H9 (cell line): ENCODE results near the gene SDK1. TPM values are rescaled to one million over a fixed set of nuclear protein-coding genes. Genes with fewer than 3 reads are reported as not detected.

ENCODE experiments used
- DNase-seq: peaks from one replicate; pipeline ENCODE4 v3.0.0-alpha.2; 2017
- H2AFZ ChIP-seq: one replicate; pipeline ENCODE4 v1.6.1; 2013; ENCODE audit warnings: mild to moderate bottlenecking, low read length, control low read depth, moderate library complexity
- H2AK5ac ChIP-seq: 2 replicates; pipeline ENCODE4 v1.6.1; 2013; ENCODE audit warnings: low read length, control low read depth, mixed read lengths; ENCODE audit not compliant: insufficient read length
- H2BK120ac ChIP-seq: one replicate; pipeline ENCODE4 v1.6.1; 2013; ENCODE audit warnings: low read depth, mild to moderate bottlenecking, low read length, control low read depth, inconsistent platforms; ENCODE audit not compliant: poor library complexity, severe bottlenecking
- H2BK12ac ChIP-seq: 2 replicates; pipeline ENCODE4 v1.6.1; 2013; ENCODE audit warnings: low read length, control low read depth, mixed read lengths, low read depth; ENCODE audit not compliant: insufficient read length
- H2BK15ac ChIP-seq: 2 replicates; pipeline ENCODE4 v1.6.1; 2013; ENCODE audit warnings: low read depth, low read length, control low read depth
- H2BK20ac ChIP-seq: one replicate; pipeline ENCODE4 v1.6.1; 2013; ENCODE audit warnings: low read depth, mild to moderate bottlenecking, low read length, control low read depth, inconsistent platforms; ENCODE audit not compliant: poor library complexity, severe bottlenecking
- H2BK5ac ChIP-seq: 2 replicates; pipeline ENCODE4 v1.6.1; 2013; ENCODE audit warnings: low read length, control low read depth, mixed read lengths; ENCODE audit not compliant: insufficient read length
- H3K14ac ChIP-seq: 2 replicates; pipeline ENCODE4 v1.6.1; 2013; ENCODE audit warnings: low read length, control low read depth; ENCODE audit not compliant: insufficient read depth
- H3K18ac ChIP-seq: 2 replicates; pipeline ENCODE4 v1.6.1; 2013; ENCODE audit warnings: low read depth, mild to moderate bottlenecking, mixed read lengths, low read length, control low read depth; ENCODE audit not compliant: insufficient read length
- H3K23ac ChIP-seq: 2 replicates; pipeline ENCODE4 v1.6.1; 2013; ENCODE audit warnings: low read length, control low read depth, mixed read lengths, low read depth; ENCODE audit not compliant: insufficient read length
- H3K23me2 ChIP-seq: 2 replicates; pipeline ENCODE4 v1.6.1; 2013; ENCODE audit warnings: low read depth, mild to moderate bottlenecking, mixed read lengths, low read length, control low read depth; ENCODE audit not compliant: insufficient read length, poor library complexity, severe bottlenecking
- H3K27ac ChIP-seq: 2 replicates; pipeline ENCODE4 v1.5.1; 2013; ENCODE audit warnings: low read length, control low read depth, mixed read lengths, low read depth; ENCODE audit not compliant: insufficient read length
- H3K27me3 ChIP-seq: 2 replicates; pipeline ENCODE4 v1.6.1; 2013; ENCODE audit warnings: low read length, control low read depth, inconsistent platforms; ENCODE audit not compliant: insufficient read depth
- H3K4ac ChIP-seq: 2 replicates; pipeline ENCODE4 v1.6.1; 2013; ENCODE audit warnings: low read depth, mild to moderate bottlenecking, control low read depth, inconsistent platforms, low read length, moderate library complexity
- H3K4me1 ChIP-seq: 2 replicates; pipeline ENCODE4 v1.6.1; 2013; ENCODE audit warnings: low read length, control low read depth, inconsistent platforms; ENCODE audit not compliant: insufficient read depth
- H3K4me2 ChIP-seq: 2 replicates; pipeline ENCODE4 v1.6.1; 2013; ENCODE audit warnings: low read length, control low read depth, mixed read lengths; ENCODE audit not compliant: insufficient read length, insufficient read depth
- H3K56ac ChIP-seq: 2 replicates; pipeline ENCODE4 v1.6.1; 2013; ENCODE audit warnings: low read depth, mild to moderate bottlenecking, mixed read lengths, low read length, control low read depth; ENCODE audit not compliant: insufficient read length
- H3K79me1 ChIP-seq: 2 replicates; pipeline ENCODE4 v1.6.1; 2013; ENCODE audit warnings: low read depth, mild to moderate bottlenecking, moderate library complexity, low read length, control low read depth, inconsistent platforms; ENCODE audit not compliant: insufficient read depth, poor library complexity, severe bottlenecking
- H3K79me2 ChIP-seq: 2 replicates; pipeline ENCODE4 v1.6.1; 2013; ENCODE audit warnings: low read length, control low read depth, inconsistent platforms; ENCODE audit not compliant: insufficient read depth
- H3K9ac ChIP-seq: 2 replicates; pipeline ENCODE4 v1.6.1; 2013; ENCODE audit warnings: low read length, control low read depth, mixed read lengths; ENCODE audit not compliant: insufficient read length; ENCODE audit errors: extremely low read depth
- H3K9me3 ChIP-seq: one replicate; pipeline ENCODE4 v1.6.1; 2013; ENCODE audit warnings: low read depth, low read length, inconsistent platforms; ENCODE audit not compliant: control insufficient read depth
- H3T11ph ChIP-seq: one replicate; pipeline ENCODE4 v1.6.1; 2013; ENCODE audit warnings: mild to moderate bottlenecking, low read length, control low read depth, inconsistent platforms
- H4K20me1 ChIP-seq: one replicate; pipeline ENCODE4 v1.6.1; 2013; ENCODE audit not compliant: control insufficient read depth, insufficient read length, insufficient read depth
- H4K5ac ChIP-seq: 2 replicates; pipeline ENCODE4 v1.6.1; 2013; ENCODE audit warnings: low read depth, mild to moderate bottlenecking, mixed read lengths, low read length, control low read depth; ENCODE audit not compliant: insufficient read length
- H4K8ac ChIP-seq: replicated peaks from 2 replicates; pipeline ENCODE4 v1.6.1; 2013; ENCODE audit warnings: low read length, control low read depth, mixed read lengths, low read depth; ENCODE audit not compliant: insufficient read length
- H4K91ac ChIP-seq: 2 replicates; pipeline ENCODE4 v1.6.1; 2013; ENCODE audit warnings: low read depth, mild to moderate bottlenecking, moderate library complexity, mixed read lengths, low read length, control low read depth; ENCODE audit not compliant: insufficient read length
- H3K27ac Mint-ChIP-seq, 3 experiments: 2 replicates in 2 of 3; 3 replicates in 1 of 3; pipeline ENCODE4 v1.8.0; 2020 to 2021; ENCODE audit warnings: mixed read lengths in 3 of 3, mild to moderate bottlenecking in 1 of 3, moderate library complexity in 1 of 3
- H3K27me3 Mint-ChIP-seq: 2 replicates; pipeline ENCODE4 v1.8.0; 2021; ENCODE audit warnings: low read depth, mild to moderate bottlenecking, moderate library complexity, mixed read lengths
- H3K36me3 Mint-ChIP-seq, 3 experiments: 2 replicates in 2 of 3; 3 replicates in 1 of 3; pipeline ENCODE4 v1.8.0; 2020 to 2021; ENCODE audit warnings: low read depth in 3 of 3, mixed read lengths in 3 of 3; ENCODE audit not compliant: insufficient read depth in 1 of 3
- H3K4me1 Mint-ChIP-seq, 2 experiments: 2 replicates each; pipeline ENCODE4 v1.8.0; 2020; ENCODE audit warnings: mixed read lengths in 2 of 2
- H3K4me3 Mint-ChIP-seq, 2 experiments: 2 replicates in 1 of 2; 3 replicates in 1 of 2; pipeline ENCODE4 v1.8.0; 2020 to 2021; ENCODE audit warnings: mild to moderate bottlenecking in 2 of 2, mixed read lengths in 2 of 2, moderate library complexity in 1 of 2
- H3K9me3 Mint-ChIP-seq, 2 experiments: 2 replicates in 1 of 2; 3 replicates in 1 of 2; pipeline ENCODE4 v1.8.0; 2020; ENCODE audit warnings: mild to moderate bottlenecking in 2 of 2, mixed read lengths in 2 of 2, moderate library complexity in 1 of 2
- WGBS: extraction: QIAGEN DNeasy Blood & Tissue Kit; methylation state at CpG from one replicate; pipeline ENCODE4 v1.1.7; 2013; ENCODE audit warnings: missing lambda C conversion rate, low lambda C conversion rate, mixed read lengths; ENCODE audit not compliant: insufficient read length; ENCODE audit errors: extremely low coverage; 5-methylcytosine and 5-hydroxymethylcytosine counted together
- total RNA-seq: library from RNA; stranded (reverse); gene quantifications from 2 replicates; pipeline ENCODE4 v1.2.1, GENCODE V29; 2021
- TF ChIP-seq, protein P1 (sequence below): fragments of 200-600 bp; sonication (generic); conservative IDR thresholded peaks from 3 replicates; pipeline ENCODE4 v1.8.0; 2021; ENCODE audit warnings: antibody characterized with exemption, mild to moderate bottlenecking

Gene SDK1
- total RNA-seq, 1 experiment from 2014 or later, result 8.7 TPM

DNA sequence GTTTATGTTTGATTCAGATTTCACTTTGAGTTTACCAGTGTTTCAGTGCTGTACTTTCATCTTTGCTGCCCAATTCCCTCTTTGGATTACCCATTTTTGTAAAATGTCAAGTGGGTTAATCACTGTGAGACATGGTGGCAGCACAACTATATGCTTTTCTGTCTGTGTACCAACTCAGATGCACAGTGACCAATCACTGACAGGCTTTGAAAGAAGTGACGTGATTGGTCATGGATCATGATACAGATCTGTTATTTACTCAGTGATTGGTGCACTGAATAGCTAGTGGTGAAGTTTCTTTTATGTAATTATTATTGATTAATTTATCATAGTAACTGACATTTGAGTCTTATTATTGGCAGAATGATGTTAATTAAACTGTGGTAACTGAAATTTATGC lies 126.9 kb downstream of the SDK1 start:
- Histone ChIP-seq H4K5ac (no peak overlapping the region), H3K56ac (no peak overlapping the region), H4K91ac (no peak overlapping the region), H3K4me2 (no peak overlapping the region), H2BK5ac (no peak overlapping the region), H2BK120ac (no peak overlapping the region), H2BK15ac (no peak overlapping the region), H3K27ac (no peak overlapping the region), H3K23me2 (no peaks in the 10 kb centered on the region), H4K20me1 (no peaks in the 10 kb centered on the region), H3K9ac (no peak overlapping the region), H3K9me3 (no peaks in the 10 kb centered on the region), H3K14ac (no peak overlapping the region), H3K79me1 (no peaks in the 10 kb centered on the region), H4K8ac (no peak overlapping the region), H3K4me1 (peaks cover 4% of the 10 kb centered on the region), H2AK5ac (no peak overlapping the region), H3K23ac (no peak overlapping the region), H2AFZ (no peak overlapping the region), H3K79me2 (no peaks in the 10 kb centered on the region), H3K4ac (no peak overlapping the region), H2BK20ac (no peak overlapping the region), H2BK12ac (no peak overlapping the region), H3K27me3 (no peaks in the 10 kb centered on the region), H3K18ac (no peak overlapping the region), H3T11ph (no peak overlapping the region)
- no peaks in the 10 kb centered on the region for H3K27me3 Mint-ChIP-seq
- H3K4me1 Mint-ChIP-seq, result peaks cover 15 to 19% of the 10 kb centered on the region in 2 experiments
- no peak overlapping the region for H3K4me3 Mint-ChIP-seq
- no peaks in the 10 kb centered on the region for H3K9me3 Mint-ChIP-seq
- DNase-seq, result no peak
- H3K27ac Mint-ChIP-seq, result no peak overlapping the region
- H3K36me3 Mint-ChIP-seq, result no peaks in the 10 kb centered on the region
- TF ChIP-seq, protein P1, sequence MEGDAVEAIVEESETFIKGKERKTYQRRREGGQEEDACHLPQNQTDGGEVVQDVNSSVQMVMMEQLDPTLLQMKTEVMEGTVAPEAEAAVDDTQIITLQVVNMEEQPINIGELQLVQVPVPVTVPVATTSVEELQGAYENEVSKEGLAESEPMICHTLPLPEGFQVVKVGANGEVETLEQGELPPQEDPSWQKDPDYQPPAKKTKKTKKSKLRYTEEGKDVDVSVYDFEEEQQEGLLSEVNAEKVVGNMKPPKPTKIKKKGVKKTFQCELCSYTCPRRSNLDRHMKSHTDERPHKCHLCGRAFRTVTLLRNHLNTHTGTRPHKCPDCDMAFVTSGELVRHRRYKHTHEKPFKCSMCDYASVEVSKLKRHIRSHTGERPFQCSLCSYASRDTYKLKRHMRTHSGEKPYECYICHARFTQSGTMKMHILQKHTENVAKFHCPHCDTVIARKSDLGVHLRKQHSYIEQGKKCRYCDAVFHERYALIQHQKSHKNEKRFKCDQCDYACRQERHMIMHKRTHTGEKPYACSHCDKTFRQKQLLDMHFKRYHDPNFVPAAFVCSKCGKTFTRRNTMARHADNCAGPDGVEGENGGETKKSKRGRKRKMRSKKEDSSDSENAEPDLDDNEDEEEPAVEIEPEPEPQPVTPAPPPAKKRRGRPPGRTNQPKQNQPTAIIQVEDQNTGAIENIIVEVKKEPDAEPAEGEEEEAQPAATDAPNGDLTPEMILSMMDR, result no peak
- WGBS, result no CpG with 5 or more reads among the region's 1 CpG
